Measurements from ENCODE around the gene FBXO42. TPM values are rescaled to one million over a fixed set of nuclear protein-coding genes. Genes with fewer than 3 reads are reported as not detected.

FBXO42 gene
- total RNA-seq, 1 donor from 2014 or later, result 28.8 TPM

DNA sequence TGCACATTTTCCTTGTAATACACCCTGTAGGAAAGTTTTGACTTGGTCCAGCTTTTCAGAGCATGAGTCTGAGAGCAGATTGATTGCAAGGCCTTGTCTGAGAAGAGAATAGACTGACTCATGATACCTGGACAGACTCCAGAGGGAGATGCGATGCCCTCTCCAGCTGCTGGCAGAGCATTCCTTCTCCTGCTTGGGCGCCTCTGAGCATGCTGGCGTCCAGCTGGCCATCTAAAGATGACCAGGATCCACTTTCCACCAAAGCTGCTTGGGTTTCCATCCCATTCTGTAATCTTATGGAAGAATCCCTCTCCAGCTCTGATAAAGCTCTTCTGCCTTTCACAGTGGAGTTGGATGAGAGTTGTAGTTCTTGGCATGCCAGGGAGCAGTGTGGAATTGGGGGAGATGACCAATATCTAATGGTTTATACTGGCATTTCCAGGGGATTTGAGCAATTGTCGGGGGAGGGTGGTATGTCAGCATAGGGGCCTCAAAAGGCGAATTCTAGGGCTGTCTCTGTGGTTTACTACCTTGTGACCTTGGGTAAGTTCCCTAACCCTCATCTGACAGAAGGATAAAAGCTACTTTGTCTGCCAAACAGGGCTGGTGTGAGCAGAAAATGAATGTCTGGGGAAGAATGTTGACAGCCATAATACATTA, 34.3 kb upstream of the FBXO42 start:
- H3K4me1 Mint-ChIP-seq, result peaks cover 21% of the 10 kb centered on the region
- no peak overlapping the region for H3K4me3 Mint-ChIP-seq
- no peaks in the 10 kb centered on the region for H3K27me3 Mint-ChIP-seq (ENCODE audit: low read depth)
- no peak for TF ChIP-seq CTCF (IDR thresholded peaks at IDR 0.05; ENCODE audit: unreplicated experiment)
- H3K36me3 Mint-ChIP-seq, result peaks cover 5% of the 10 kb centered on the region
- peak overlapping the region; percentile 70 for H3K27ac Mint-ChIP-seq
- H3K9me3 Mint-ChIP-seq, result no peaks in the 10 kb centered on the region
- no peak for DNase-seq (ENCODE audit: low spot score in 2 of 2, unreplicated experiment in 2 of 2)

DNA sequence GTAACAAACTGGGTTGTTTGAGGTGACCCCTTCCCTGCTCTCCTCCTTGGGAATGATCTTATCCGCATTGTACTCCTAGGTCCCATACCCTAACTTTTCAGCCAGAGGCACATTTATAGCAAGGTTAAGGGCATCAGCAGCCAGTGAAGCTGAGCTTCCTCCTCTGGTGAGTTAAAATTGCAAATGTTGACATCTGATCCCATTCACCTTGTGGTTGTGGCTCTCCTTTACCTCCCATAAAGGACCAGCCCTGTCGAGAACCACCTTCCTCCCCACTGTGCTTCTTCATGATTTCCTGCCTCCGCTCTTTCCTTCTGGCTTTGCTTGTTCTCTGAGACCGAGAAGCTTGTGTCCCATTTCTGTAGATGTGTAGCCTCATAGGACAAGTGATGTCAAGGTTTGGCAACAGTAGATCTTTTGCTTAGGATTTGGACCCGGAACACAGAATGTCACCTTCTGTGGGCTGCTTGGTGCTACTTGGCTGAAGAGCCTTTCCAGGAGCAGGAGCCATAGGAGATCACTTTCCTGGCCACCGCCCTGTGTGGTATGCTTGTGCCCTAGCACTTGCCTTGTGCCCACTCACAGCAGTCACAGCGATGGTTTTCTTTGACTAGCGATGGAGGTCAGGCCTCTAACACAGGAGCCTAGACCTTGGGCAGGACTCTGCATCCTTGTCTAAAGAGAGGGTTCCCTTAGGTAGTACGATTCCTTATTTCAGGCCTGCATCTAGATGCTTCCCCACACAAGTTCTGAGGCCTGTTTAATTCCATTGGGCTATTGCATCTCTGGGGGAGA, 33.6 kb upstream of the FBXO42 start:
- Mint-ChIP-seq H3K27me3 (ENCODE audit: low read depth) (no peaks in the 10 kb centered on the region), H3K36me3 (peaks cover 5% of the 10 kb centered on the region), H3K4me3 (no peak overlapping the region), H3K4me1 (peaks cover 21% of the 10 kb centered on the region), H3K27ac (peak overlapping the region; percentile 70), H3K9me3 (no peaks in the 10 kb centered on the region)
- TF ChIP-seq CTCF (IDR thresholded peaks at IDR 0.05; ENCODE audit: unreplicated experiment), result no peak
- DNase-seq (ENCODE audit: low spot score in 2 of 2, unreplicated experiment in 2 of 2), result no peak

- Mint-ChIP-seq H3K27me3 (ENCODE audit: low read depth) (no peaks in the 10 kb centered on the region), H3K9me3 (no peaks in the 10 kb centered on the region), H3K27ac (no peak overlapping the region), H3K4me3 (no peak overlapping the region), H3K36me3 (peaks cover 5% of the 10 kb centered on the region), H3K4me1 (peaks cover 24% of the 10 kb centered on the region)
- TF ChIP-seq CTCF (IDR thresholded peaks at IDR 0.05; ENCODE audit: unreplicated experiment), result no peak
- no peak for DNase-seq (ENCODE audit: low spot score in 2 of 2, unreplicated experiment in 2 of 2)
Observed at GRCh38 chr1:16383888-16384287, 31.6 kb upstream of the FBXO42 start.

DNA sequence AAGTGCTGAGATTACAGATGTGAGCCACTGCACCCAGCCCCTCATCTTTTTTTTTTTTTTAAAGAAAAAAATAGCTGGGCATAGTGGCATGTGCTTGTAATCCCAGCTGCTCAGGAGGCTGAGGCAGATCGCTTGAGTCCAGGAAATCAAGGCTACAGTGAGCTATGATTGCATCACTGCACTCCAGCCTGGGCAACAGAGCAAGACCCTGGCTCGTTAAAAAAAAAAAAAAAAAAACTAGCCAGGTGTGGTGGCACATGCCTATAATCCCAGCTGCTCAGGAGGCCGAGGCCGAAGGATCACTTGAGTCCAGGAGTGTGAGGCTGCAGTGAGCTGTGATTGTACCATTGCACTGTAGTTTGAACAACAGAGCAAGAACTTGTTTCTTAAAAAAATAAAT, 28.6 kb upstream of the FBXO42 start:
- TF ChIP-seq CTCF (IDR thresholded peaks at IDR 0.05; ENCODE audit: unreplicated experiment), result no peak
- Mint-ChIP-seq H3K4me1 (peaks cover 29% of the 10 kb centered on the region), H3K27ac (no peak overlapping the region), H3K9me3 (no peaks in the 10 kb centered on the region), H3K27me3 (ENCODE audit: low read depth) (no peaks in the 10 kb centered on the region), H3K4me3 (no peak overlapping the region), H3K36me3 (peaks cover 5% of the 10 kb centered on the region)
- DNase-seq (ENCODE audit: low spot score in 2 of 2, unreplicated experiment in 2 of 2), result no peak

DNA sequence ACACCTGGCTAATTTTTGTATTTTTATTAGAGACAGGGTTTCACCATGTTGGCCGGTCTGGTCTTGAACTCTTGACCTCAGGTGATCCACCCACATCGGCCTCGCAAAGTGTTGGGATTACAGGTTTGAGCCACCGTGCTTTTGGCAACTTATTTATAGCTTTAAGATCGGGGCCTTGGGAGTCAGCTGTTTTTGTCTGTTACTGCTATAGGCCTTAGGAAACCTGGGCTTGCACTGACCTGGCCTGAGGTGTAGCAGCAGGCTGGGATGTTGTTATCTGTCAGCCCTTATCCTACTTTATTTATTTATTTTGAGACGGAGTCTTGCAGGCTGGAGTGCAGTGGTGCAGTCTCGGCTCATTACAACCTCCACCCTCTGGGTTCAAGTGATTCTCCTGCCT, 26.2 kb upstream of the FBXO42 start:
- no peak for TF ChIP-seq CTCF (IDR thresholded peaks at IDR 0.05; ENCODE audit: unreplicated experiment)
- no peak overlapping the region for H3K27ac Mint-ChIP-seq
- H3K4me1 Mint-ChIP-seq, result peaks cover 44% of the 10 kb centered on the region

More for the DNA sequence above, 26.2 kb upstream of the FBXO42 start:
- no peak for DNase-seq (ENCODE audit: low spot score in 2 of 2, unreplicated experiment in 2 of 2)
- peaks cover 3% of the 10 kb centered on the region for H3K36me3 Mint-ChIP-seq
- no peak overlapping the region for H3K4me3 Mint-ChIP-seq
- H3K9me3 Mint-ChIP-seq, result no peaks in the 10 kb centered on the region
- no peaks in the 10 kb centered on the region for H3K27me3 Mint-ChIP-seq (ENCODE audit: low read depth)
